Parathyroid adenoma (tissue), 2 donors: ENCODE data around the gene MSANTD2.
A peak's percentile ranks its signal among the peaks of the same experiment; 100 is the strongest.

Experiments
- H2AFZ ChIP-seq: fragments of 300-600 bp; sonication (generic); one replicate; pipeline ENCODE4 v1.7.0; 2017; ENCODE audit warnings: antibody characterized with exemption, mild to moderate bottlenecking
- H3K27ac ChIP-seq: fragments of 300-600 bp; sonication (generic); one replicate; pipeline ENCODE4 v1.7.0; 2017
- H3K27me3 ChIP-seq: fragments of 300-600 bp; sonication (generic); one replicate; pipeline ENCODE4 v1.7.0; 2017; ENCODE audit warnings: low read length; ENCODE audit not compliant: control insufficient read depth, insufficient read depth
- H3K36me3 ChIP-seq: fragments of 300-600 bp; sonication (generic); one replicate; pipeline ENCODE4 v1.7.0; 2017; ENCODE audit warnings: low read length; ENCODE audit not compliant: control insufficient read depth, insufficient read depth
- H3K4me1 ChIP-seq: fragments of 300-600 bp; sonication (generic); one replicate; pipeline ENCODE4 v1.7.0; 2017; ENCODE audit warnings: control low read depth
- H3K4me2 ChIP-seq: fragments of 300-600 bp; sonication (generic); one replicate; pipeline ENCODE4 v1.7.0; 2017; ENCODE audit warnings: low read length
- H3K4me3 ChIP-seq: fragments of 300-600 bp; sonication (generic); one replicate; pipeline ENCODE4 v1.7.0; 2017; ENCODE audit warnings: low read depth, low read length
- H3K79me2 ChIP-seq: fragments of 300-600 bp; sonication (generic); one replicate; pipeline ENCODE4 v1.7.0; 2017; ENCODE audit warnings: control low read depth
- H3K9ac ChIP-seq: fragments of 300-600 bp; sonication (generic); one replicate; pipeline ENCODE4 v1.7.0; 2017; ENCODE audit warnings: mild to moderate bottlenecking
- H3K9me3 ChIP-seq: fragments of 300-600 bp; sonication (generic); one replicate; pipeline ENCODE4 v1.7.0; 2017; ENCODE audit warnings: low read length; ENCODE audit not compliant: control insufficient read depth
- CTCF ChIP-seq: fragments of 300-600 bp; sonication (generic); IDR thresholded peaks from one replicate; pipeline ENCODE4 v1.7.0; 2017; ENCODE audit warnings: antibody characterized with exemption, mild to moderate bottlenecking
- donor health status: primary hyperparathyroidism.

MSANTD2 gene

GRCh38 chr11:124743050-124743449, 57.2 kb downstream of the MSANTD2 start:
- no peaks in the 10 kb centered on the region for H3K4me1 ChIP-seq

GRCh38 chr11:124742555-124742954, 57.7 kb downstream of the MSANTD2 start:
- no peaks in the 10 kb centered on the region for H3K9me3 ChIP-seq
- TF ChIP-seq CTCF = no peak
- no peak overlapping the region for H2AFZ ChIP-seq
- no peaks in the 10 kb centered on the region for H3K36me3 ChIP-seq
- no peak overlapping the region for H3K27ac ChIP-seq
- H3K4me2 ChIP-seq = no peak overlapping the region
- no peak overlapping the region for H3K9ac ChIP-seq
- H3K79me2 ChIP-seq = no peaks in the 10 kb centered on the region
- no peak overlapping the region for H3K4me3 ChIP-seq
- H3K4me1 ChIP-seq = no peaks in the 10 kb centered on the region
- no peaks in the 10 kb centered on the region for H3K27me3 ChIP-seq

More at GRCh38 chr11:124743050-124743449, 57.2 kb downstream of the MSANTD2 start:
- Histone ChIP-seq H3K4me3 (no peak overlapping the region), H3K79me2 (no peaks in the 10 kb centered on the region), H3K4me2 (no peak overlapping the region), H3K27me3 (no peaks in the 10 kb centered on the region), H3K36me3 (no peaks in the 10 kb centered on the region), H3K9ac (no peak overlapping the region), H3K27ac (no peak overlapping the region), H3K9me3 (no peaks in the 10 kb centered on the region), H2AFZ (no peak overlapping the region)
- no peak for TF ChIP-seq CTCF

GRCh38 chr11:124740277-124740882, 59.8 kb downstream of the MSANTD2 start:
- peak overlapping the region; percentile 68 for H3K4me2 ChIP-seq
- peak overlapping the region; percentile 62 for H2AFZ ChIP-seq
- H3K9me3 ChIP-seq = no peaks in the 10 kb centered on the region
- H3K4me3 ChIP-seq = peak overlapping the region; percentile 42
- H3K4me1 ChIP-seq = no peaks in the 10 kb centered on the region
- no peak for TF ChIP-seq CTCF
- no peak overlapping the region for H3K27ac ChIP-seq
- H3K36me3 ChIP-seq = no peaks in the 10 kb centered on the region
- no peaks in the 10 kb centered on the region for H3K79me2 ChIP-seq
- H3K27me3 ChIP-seq = no peaks in the 10 kb centered on the region
- H3K9ac ChIP-seq = no peak overlapping the region

- H3K4me2 ChIP-seq = peak within 1 kb of the TSS; percentile 68
- H3K27ac ChIP-seq = no peak within 1 kb of the TSS
- H3K36me3 ChIP-seq = no peaks in the 10 kb centered on the region
- no peak for TF ChIP-seq CTCF
- H3K27me3 ChIP-seq = no peaks in the 10 kb centered on the region
- peak within 1 kb of the TSS; percentile 42 for H3K4me3 ChIP-seq
- peak within 1 kb of the TSS; percentile 62 for H2AFZ ChIP-seq
- H3K79me2 ChIP-seq = no peaks in the 10 kb centered on the region
- no peaks in the 10 kb centered on the region for H3K4me1 ChIP-seq
- H3K9me3 ChIP-seq = no peaks in the 10 kb centered on the region
- no peak within 1 kb of the TSS for H3K9ac ChIP-seq
These were observed 60.5 kb downstream of the MSANTD2 start, which contains the start of gene NRGN for GRCh38 chr11:124739479-124740276. Gene NRGN, plus strand, starts transcription at chr11:124739942. Its CDS starts 143 bp downstream, at chr11:124740085.
